HUES64 (cell line): ENCODE data around the gene ATP5PO. TPM values are rescaled to one million over a fixed set of nuclear protein-coding genes. Genes with fewer than 3 reads are reported as not detected.
A peak's percentile ranks its signal among the peaks of the same experiment; 100 is the strongest.

Experiments
- H3K27ac ChIP-seq: 2 replicates; pipeline ENCODE4 v1.7.0; 2013; ENCODE audit warnings: low read depth, low read length, inconsistent platforms
- H3K27me3 ChIP-seq: 2 replicates; pipeline ENCODE4 v1.6.1; 2013; ENCODE audit warnings: mild to moderate bottlenecking, low read length; ENCODE audit not compliant: insufficient read depth
- H3K36me3 ChIP-seq: 2 replicates; pipeline ENCODE4 v1.6.1; 2013; ENCODE audit warnings: mild to moderate bottlenecking, low read length; ENCODE audit not compliant: insufficient read depth
- H3K4me1 ChIP-seq: 2 replicates; pipeline ENCODE4 v1.6.1; 2013; ENCODE audit warnings: mild to moderate bottlenecking, low read length, moderate library complexity; ENCODE audit not compliant: insufficient read depth
- H3K4me3 ChIP-seq: 2 replicates; pipeline ENCODE4 v1.5.1; 2013; ENCODE audit warnings: mild to moderate bottlenecking, low read length, moderate library complexity
- H3K9ac ChIP-seq: 2 replicates; pipeline ENCODE4 v1.6.1; 2013; ENCODE audit warnings: mild to moderate bottlenecking, low read depth, low read length
- H3K9me3 ChIP-seq: 2 replicates; pipeline ENCODE4 v1.6.1; 2013; ENCODE audit warnings: low read depth, low read length; ENCODE audit not compliant: insufficient read depth
- WGBS: fragments of 150-250, 120-280 bp; methylation state at CpG from one replicate; pipeline ENCODE4 v1.1.7; 2013; ENCODE audit warnings: missing lambda C conversion rate; 5-methylcytosine and 5-hydroxymethylcytosine counted together
- polyA plus RNA-seq, 2 experiments: library from polyadenylated mRNA; stranded (reverse); fragments of 50-300 nt; gene quantifications; one replicate each; pipeline ENCODE4 v1.2.3, GENCODE V29; 2013

The ATP5PO gene
- 286 TPM for polyA plus RNA-seq (2013, experiment 1 of 2)
- 327 TPM for polyA plus RNA-seq (2013, experiment 2 of 2)

- Histone ChIP-seq H3K9me3 (no peaks in the 10 kb centered on the region), H3K27me3 (no peaks in the 10 kb centered on the region), H3K27ac (peak within 1 kb of the TSS; percentile 58), H3K4me3 (peak within 1 kb of the TSS; percentile 99), H3K36me3 (peaks cover 37% of the 10 kb centered on the region), H3K4me1 (peaks cover 13% of the 10 kb centered on the region; the same call in 1 of the 2 replicates), H3K9ac (peak within 1 kb of the TSS; percentile 91)
- WGBS, result 2% methylated on average over 45 of the region's 45 CpGs
Measured at GRCh38 chr21:33915368-33916199, at the start of gene ATP5PO. TSS of gene ATP5PO (minus strand) at chr21:33915804. CDS start at chr21:33915763, 41 bp downstream.

- H3K9me3 ChIP-seq, result peaks cover 9% of the 10 kb centered on the region; the same call in 1 of the 2 replicates
- H3K9ac ChIP-seq, result no peak overlapping the region
- no peaks in the 10 kb centered on the region for H3K36me3 ChIP-seq
- H3K4me1 ChIP-seq, result peaks cover 7% of the 10 kb centered on the region; the same call in 1 of the 2 replicates
- WGBS, result 90% methylated on average over 3 of the region's 3 CpGs
- H3K27me3 ChIP-seq, result no peaks in the 10 kb centered on the region
- H3K27ac ChIP-seq, result no peak overlapping the region
- H3K4me3 ChIP-seq, result no peak overlapping the region
Measured at GRCh38 chr21:33964706-33965325, 49.2 kb upstream of the ATP5PO start.

GRCh38 chr21:33963848-33964555, 48.4 kb upstream of the ATP5PO start:
- peaks cover 7% of the 10 kb centered on the region; the same call in 1 of the 2 replicates for H3K4me1 ChIP-seq
- WGBS, result 91% methylated on average over 4 of the region's 5 CpGs
- no peak overlapping the region for H3K4me3 ChIP-seq
- H3K36me3 ChIP-seq, result no peaks in the 10 kb centered on the region
- H3K9ac ChIP-seq, result no peak overlapping the region
- no peak overlapping the region for H3K27ac ChIP-seq
- H3K9me3 ChIP-seq, result peaks cover 16% of the 10 kb centered on the region; the same call in 1 of the 2 replicates
- no peaks in the 10 kb centered on the region for H3K27me3 ChIP-seq

- Histone ChIP-seq H3K36me3 (no peaks in the 10 kb centered on the region), H3K27ac (no peak overlapping the region), H3K4me1 (no peaks in the 10 kb centered on the region), H3K27me3 (no peaks in the 10 kb centered on the region), H3K9me3 (peaks cover 22% of the 10 kb centered on the region; the same call in 1 of the 2 replicates), H3K4me3 (no peak overlapping the region), H3K9ac (no peak overlapping the region)
- 96% methylated on average over 6 of the region's 6 CpGs for WGBS
Measured at GRCh38 chr21:33962290-33962689, 46.7 kb upstream of the ATP5PO start.

- Histone ChIP-seq H3K36me3 (no peaks in the 10 kb centered on the region), H3K9me3 (peaks cover 22% of the 10 kb centered on the region; the same call in 1 of the 2 replicates), H3K27me3 (no peaks in the 10 kb centered on the region), H3K9ac (no peak overlapping the region), H3K4me3 (no peak overlapping the region), H3K4me1 (no peaks in the 10 kb centered on the region), H3K27ac (no peak overlapping the region)
- 89% methylated on average over 6 of the region's 6 CpGs for WGBS
Measured at GRCh38 chr21:33961061-33961460, 45.5 kb upstream of the ATP5PO start.

GRCh38 chr21:33959680-33960079, 44.1 kb upstream of the ATP5PO start:
- H3K4me3 ChIP-seq, result no peak overlapping the region
- H3K9ac ChIP-seq, result no peak overlapping the region
- H3K9me3 ChIP-seq, result peaks cover 22% of the 10 kb centered on the region; the same call in 1 of the 2 replicates
- H3K36me3 ChIP-seq, result no peaks in the 10 kb centered on the region
- H3K27me3 ChIP-seq, result no peaks in the 10 kb centered on the region
- no peaks in the 10 kb centered on the region for H3K4me1 ChIP-seq
- no peak overlapping the region for H3K27ac ChIP-seq

- H3K36me3 ChIP-seq, result no peaks in the 10 kb centered on the region
- 88% methylated on average over 2 of the region's 2 CpGs for WGBS
Measured at GRCh38 chr21:33954395-33954794, 38.8 kb upstream of the ATP5PO start.

GRCh38 chr21:33951276-33952178, 35.9 kb upstream of the ATP5PO start:
- Histone ChIP-seq H3K9ac (no peak overlapping the region), H3K9me3 (no peaks in the 10 kb centered on the region), H3K27ac (no peak overlapping the region), H3K27me3 (no peaks in the 10 kb centered on the region), H3K4me1 (peaks cover 22% of the 10 kb centered on the region), H3K4me3 (no peak overlapping the region), H3K36me3 (no peaks in the 10 kb centered on the region)
- WGBS, result 95% methylated on average over 8 of the region's 8 CpGs

More at GRCh38 chr21:33954395-33954794, 38.8 kb upstream of the ATP5PO start:
- H3K4me1 ChIP-seq, result no peaks in the 10 kb centered on the region
- H3K9ac ChIP-seq, result no peak overlapping the region
- no peak overlapping the region for H3K27ac ChIP-seq
- peaks cover 8% of the 10 kb centered on the region; the same call in 1 of the 2 replicates for H3K9me3 ChIP-seq
- H3K27me3 ChIP-seq, result no peaks in the 10 kb centered on the region
- H3K4me3 ChIP-seq, result no peak overlapping the region

- no peak overlapping the region for H3K9ac ChIP-seq
- 90% methylated on average over 9 of the region's 10 CpGs for WGBS
Measured at GRCh38 chr21:33950431-33951079, 35.0 kb upstream of the ATP5PO start.

More at GRCh38 chr21:33950431-33951079, 35.0 kb upstream of the ATP5PO start:
- Histone ChIP-seq H3K27me3 (no peaks in the 10 kb centered on the region), H3K9me3 (no peaks in the 10 kb centered on the region), H3K4me1 (peaks cover 22% of the 10 kb centered on the region), H3K36me3 (no peaks in the 10 kb centered on the region), H3K4me3 (no peak overlapping the region), H3K27ac (no peak overlapping the region)
